Epithelial cell of prostate (primary cell): ENCODE measurements around the gene CORO2B.

Experiments
- DNase-seq: peaks from one replicate; pipeline ENCODE4 v3.0.0-alpha.2; 2011; ENCODE audit warnings: low read depth, low spot score
- H3K27ac ChIP-seq: fragments of 450-650 bp; 2 replicates; pipeline ENCODE4 v1.5.1; 2017; ENCODE audit warnings: mild to moderate bottlenecking

Gene CORO2B

GRCh38 chr15:68712886-68713285, 134.1 kb downstream of the CORO2B start:
- H3K27ac ChIP-seq = no peak overlapping the region
- no peak for DNase-seq

DNA sequence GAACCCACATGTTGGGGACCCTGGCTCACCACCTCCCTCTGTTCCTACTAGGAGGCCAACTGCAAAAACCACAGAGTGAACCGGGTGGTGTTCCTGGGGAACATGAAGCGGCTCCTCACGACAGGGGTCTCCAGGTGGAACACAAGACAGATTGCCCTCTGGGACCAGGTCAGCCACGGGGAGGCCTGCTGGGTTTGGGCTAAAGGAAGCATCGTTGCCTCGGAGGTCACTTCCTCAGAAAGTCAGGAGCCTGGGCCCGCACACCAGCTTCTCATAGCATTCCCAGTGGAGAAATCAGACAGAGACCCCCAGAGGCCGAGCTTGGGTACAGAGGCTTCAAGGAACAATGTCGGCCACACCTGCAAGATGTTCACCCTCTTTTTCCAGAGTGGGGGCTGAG, 135.1 kb downstream of the CORO2B start:
- H3K27ac ChIP-seq = no peak overlapping the region
- no peak for DNase-seq

DNA sequence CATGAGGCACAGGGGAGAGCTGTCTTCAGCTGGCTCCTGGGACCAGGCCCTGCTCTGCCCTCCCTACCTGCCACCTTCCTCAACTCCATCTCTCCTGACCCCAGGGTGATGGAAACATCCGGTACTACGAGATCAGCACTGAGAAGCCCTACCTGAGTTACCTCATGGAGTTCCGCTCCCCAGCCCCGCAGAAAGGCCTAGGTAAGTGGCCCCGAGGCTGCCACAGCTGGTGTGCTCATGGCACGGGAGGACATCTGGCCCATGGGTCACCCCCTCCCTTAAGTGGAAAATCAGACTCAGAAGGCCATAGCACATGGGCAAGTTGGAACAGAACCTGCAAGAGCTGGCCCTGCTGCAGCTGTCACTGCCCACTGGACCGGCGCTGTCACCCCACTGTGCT, 136.3 kb downstream of the CORO2B start:
- no peak overlapping the region for H3K27ac ChIP-seq
- no peak for DNase-seq

GRCh38 chr15:68717951-68718350, 139.2 kb downstream of the CORO2B start:
- DNase-seq = no peak
- H3K27ac ChIP-seq = no peak overlapping the region

GRCh38 chr15:68718468-68718867, 139.7 kb downstream of the CORO2B start:
- no peak overlapping the region for H3K27ac ChIP-seq
- no peak for DNase-seq

GRCh38 chr15:68719051-68719450, 140.3 kb downstream of the CORO2B start:
- no peak for DNase-seq
- no peak overlapping the region for H3K27ac ChIP-seq

GRCh38 chr15:68719672-68720071, 140.9 kb downstream of the CORO2B start:
- DNase-seq = no peak
- no peak overlapping the region for H3K27ac ChIP-seq

DNA sequence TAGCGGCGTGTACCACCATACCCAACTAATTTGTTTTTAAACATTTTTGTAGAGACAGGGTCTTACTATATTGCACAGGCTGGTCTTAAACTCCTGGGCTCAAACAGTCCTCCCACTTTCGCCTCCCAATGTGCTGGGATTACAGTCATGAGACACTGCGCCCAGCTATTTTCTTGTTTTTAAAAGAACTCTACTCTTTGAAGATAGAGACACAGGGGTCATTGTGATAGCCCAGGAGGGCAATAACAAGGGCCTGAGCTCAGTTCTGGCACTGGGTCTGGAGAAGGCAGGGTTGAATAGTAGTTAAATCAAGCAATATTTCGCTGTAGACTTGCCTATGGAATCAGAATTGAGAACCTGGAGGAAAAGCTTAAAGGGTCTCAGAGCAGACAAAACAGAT, 143.1 kb downstream of the CORO2B start:
- no peak overlapping the region for H3K27ac ChIP-seq
- no peak for DNase-seq

DNA sequence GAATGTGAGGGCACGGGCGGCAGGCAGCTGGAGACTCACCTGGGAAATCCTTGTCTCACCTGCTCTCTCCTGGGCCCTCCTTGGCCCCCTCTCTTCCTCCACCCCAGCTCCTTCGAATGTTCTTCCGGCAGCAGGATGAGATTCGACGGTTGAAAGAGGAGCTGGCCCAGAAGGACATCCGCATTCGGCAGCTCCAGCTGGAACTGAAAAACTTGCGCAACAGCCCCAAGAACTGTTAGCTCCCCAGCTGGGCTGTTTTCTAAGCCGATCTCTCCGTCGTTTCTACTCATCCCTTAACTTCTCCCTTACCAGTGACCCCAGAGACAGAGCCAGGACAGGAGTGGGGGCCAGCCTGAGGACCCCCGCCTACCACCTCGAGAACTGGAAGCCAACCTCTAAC, 146.9 kb downstream of the CORO2B start:
- DNase-seq = no peak
- H3K27ac ChIP-seq = no peak overlapping the region

GRCh38 chr15:68726246-68726645, 147.5 kb downstream of the CORO2B start:
- H3K27ac ChIP-seq = no peak overlapping the region
- DNase-seq = no peak

DNA sequence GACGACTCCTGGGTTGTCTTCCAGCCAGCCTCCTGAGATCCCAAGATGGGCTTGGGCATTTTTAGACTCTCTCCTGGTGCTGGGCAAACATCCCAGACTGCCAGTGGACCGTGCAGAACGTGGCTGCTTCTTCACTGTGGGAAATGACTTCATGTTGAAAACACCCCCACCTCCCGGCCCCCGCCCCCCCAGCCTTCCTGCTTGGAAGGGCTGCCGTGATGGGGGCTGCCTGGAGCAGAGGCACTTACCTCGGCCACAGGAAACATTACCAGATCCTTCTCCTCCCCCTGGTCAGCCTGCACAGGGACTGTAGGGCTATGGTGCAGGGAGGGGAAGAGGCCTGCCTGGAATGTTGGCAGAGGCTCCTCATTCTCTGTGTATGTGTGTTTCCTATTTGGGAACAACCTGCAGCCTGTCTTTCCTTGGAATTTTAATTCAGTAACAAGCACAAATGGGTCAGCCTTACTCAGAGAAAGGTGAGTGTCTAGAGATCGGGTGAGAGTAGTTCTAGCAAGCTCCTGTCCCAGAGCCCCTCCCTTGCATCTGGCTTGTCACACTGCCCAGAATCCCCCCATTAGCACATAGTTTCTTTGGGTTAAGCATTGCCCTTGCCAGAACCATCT, 151.1 kb downstream of the CORO2B start:
- H3K27ac ChIP-seq = no peak overlapping the region
- no peak for DNase-seq

GRCh38 chr15:68730471-68730919, 151.7 kb downstream of the CORO2B start:
- DNase-seq = no peak
- H3K27ac ChIP-seq = no peak overlapping the region

GRCh38 chr15:68730976-68731897, 152.4 kb downstream of the CORO2B start:
- no peak overlapping the region for H3K27ac ChIP-seq
- no peak for DNase-seq

DNA sequence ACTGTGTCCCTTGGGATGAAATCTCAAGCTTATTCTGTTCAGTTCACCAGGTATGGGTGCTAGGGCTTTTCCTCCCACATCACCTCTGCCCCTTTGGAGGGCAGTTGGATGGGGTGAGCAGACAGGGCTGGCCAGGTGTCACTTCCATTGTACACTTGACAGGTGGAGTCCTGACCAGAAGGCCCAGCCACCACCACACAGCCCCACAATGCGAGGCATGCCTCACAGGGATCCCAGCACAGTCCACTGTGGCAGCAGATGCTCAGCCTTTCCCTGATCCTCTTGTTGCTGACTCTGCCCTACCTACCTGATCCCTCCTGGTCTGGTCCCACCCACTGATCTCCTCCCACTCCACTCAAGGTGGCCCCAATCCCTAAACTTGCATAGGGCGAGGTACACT, 153.7 kb downstream of the CORO2B start:
- DNase-seq = no peak
- no peak overlapping the region for H3K27ac ChIP-seq

- no peak overlapping the region for H3K27ac ChIP-seq
- no peak for DNase-seq
Measured at GRCh38 chr15:68733666-68734065, 154.9 kb downstream of the CORO2B start.

- no peak overlapping the region for H3K27ac ChIP-seq
- DNase-seq = no peak
Measured at GRCh38 chr15:68734352-68734751, 155.6 kb downstream of the CORO2B start.

DNA sequence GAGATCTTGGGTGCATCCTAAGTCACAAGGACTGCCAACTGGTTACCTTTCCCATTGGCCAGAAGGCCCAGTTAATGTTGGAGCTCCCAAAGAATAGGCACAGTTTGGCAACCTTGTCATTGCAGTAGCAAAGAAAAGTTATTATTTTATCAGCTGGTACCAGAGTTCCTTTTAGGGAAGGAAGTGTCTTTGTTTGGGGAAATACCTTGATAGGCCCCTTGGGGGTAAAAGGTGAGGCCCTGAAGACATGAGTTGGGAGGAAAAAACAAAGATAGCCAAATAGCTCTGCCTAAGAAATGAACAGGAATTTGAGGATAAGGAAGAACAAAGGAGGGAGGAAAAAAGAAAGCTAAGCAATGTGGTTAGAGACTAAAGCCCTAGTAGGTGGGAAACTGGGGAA, 156.1 kb downstream of the CORO2B start:
- DNase-seq = no peak
- no peak overlapping the region for H3K27ac ChIP-seq

GRCh38 chr15:68735610-68736009, 156.8 kb downstream of the CORO2B start:
- H3K27ac ChIP-seq = no peak overlapping the region

DNA sequence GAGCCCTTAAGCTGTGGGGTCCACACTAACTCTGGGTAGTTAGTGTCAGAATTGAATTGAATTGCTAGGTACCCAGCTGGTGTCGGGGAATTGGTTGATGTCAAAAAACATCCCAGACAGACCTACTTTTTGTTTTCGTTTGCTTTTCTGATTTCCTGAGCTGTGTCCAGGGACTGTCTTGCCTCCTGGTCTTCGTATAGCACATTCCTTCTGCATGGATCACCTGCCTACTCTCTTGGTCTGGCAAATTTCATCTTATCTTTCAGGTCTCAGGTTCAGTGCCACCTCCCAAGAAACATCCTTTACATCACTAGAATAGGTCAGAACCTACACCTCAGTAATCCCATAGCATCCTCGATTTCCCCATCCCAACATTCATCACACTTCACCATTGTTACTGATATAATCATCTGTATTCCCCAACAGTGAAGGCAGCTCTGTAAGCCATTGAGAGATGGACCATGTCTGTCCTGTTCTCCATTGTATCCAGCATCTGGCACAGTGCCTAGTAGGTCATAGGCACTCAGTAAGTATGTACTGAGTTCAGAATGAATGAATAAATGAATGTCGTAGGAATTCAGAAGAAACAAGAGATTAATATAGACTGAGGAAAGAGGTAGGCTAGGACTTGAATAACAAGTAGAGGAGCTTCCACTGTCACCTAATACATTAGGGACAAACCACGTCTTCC, 160.7 kb downstream of the CORO2B start:
- no peak for DNase-seq
- H3K27ac ChIP-seq = no peak overlapping the region

More at GRCh38 chr15:68735610-68736009, 156.8 kb downstream of the CORO2B start:
- no peak for DNase-seq

GRCh38 chr15:68743256-68743655, 164.5 kb downstream of the CORO2B start:
- no peak for DNase-seq
- H3K27ac ChIP-seq = no peak overlapping the region

GRCh38 chr15:68749365-68749764, 170.6 kb downstream of the CORO2B start:
- DNase-seq = no peak

More at GRCh38 chr15:68749365-68749764, 170.6 kb downstream of the CORO2B start:
- H3K27ac ChIP-seq = no peak overlapping the region
